GM19372 (cell line): Measurements from ENCODE around the gene NLRP1.

ENCODE experiments used
- ATAC-seq: cut with Tn5 transposase; IDR thresholded peaks from one replicate; pipeline ENCODE4 v1.9.1; 2021; ENCODE audit warnings: mild to moderate bottlenecking, low read depth, moderate library complexity; ENCODE audit not compliant: unreplicated experiment

The NLRP1 gene

GRCh38 chr17:5558815-5559785, 25.2 kb downstream of the NLRP1 start:
- ATAC-seq, result no peak

- no peak for ATAC-seq
These were observed 26.3 kb downstream of the NLRP1 start for GRCh38 chr17:5557990-5558389.

GRCh38 chr17:5557485-5557884, 26.8 kb downstream of the NLRP1 start:
- no peak for ATAC-seq

GRCh38 chr17:5555254-5555653, 29.1 kb downstream of the NLRP1 start:
- no peak for ATAC-seq

- ATAC-seq, result no peak
These were observed 30.8 kb downstream of the NLRP1 start for GRCh38 chr17:5553479-5553878.

GRCh38 chr17:5552841-5553240, 31.5 kb downstream of the NLRP1 start:
- ATAC-seq, result no peak

- ATAC-seq, result no peak
These were observed 39.0 kb downstream of the NLRP1 start for GRCh38 chr17:5545051-5545987.

GRCh38 chr17:5544115-5544514, 40.2 kb downstream of the NLRP1 start:
- ATAC-seq, result no peak

- ATAC-seq, result no peak
These were observed 42.6 kb downstream of the NLRP1 start for GRCh38 chr17:5541610-5542202.

- ATAC-seq, result no peak
These were observed 44.0 kb downstream of the NLRP1 start for GRCh38 chr17:5540321-5540720.

- ATAC-seq, result no peak
These were observed 45.0 kb downstream of the NLRP1 start for GRCh38 chr17:5539286-5539685.

GRCh38 chr17:5536866-5537650, 47.3 kb downstream of the NLRP1 start:
- no peak for ATAC-seq

GRCh38 chr17:5535436-5535835, 48.9 kb downstream of the NLRP1 start:
- ATAC-seq, result no peak

GRCh38 chr17:5533486-5534315, 50.6 kb downstream of the NLRP1 start:
- ATAC-seq, result no peak

- no peak for ATAC-seq
These were observed 51.7 kb downstream of the NLRP1 start for GRCh38 chr17:5532581-5532980.

GRCh38 chr17:5531085-5531418, 53.3 kb downstream of the NLRP1 start:
- no peak for ATAC-seq

GRCh38 chr17:5530265-5531084, 53.8 kb downstream of the NLRP1 start:
- no peak for ATAC-seq

- no peak for ATAC-seq
These were observed 56.6 kb downstream of the NLRP1 start for GRCh38 chr17:5527601-5528250.
